Right cardiac atrium (tissue), 5 donors: ENCODE results near the gene CTNNBIP1. TPM values are rescaled to one million over a fixed set of nuclear protein-coding genes. Genes with fewer than 3 reads are reported as not detected.

Source experiments
- ATAC-seq, 2 donors: fragments of 200-7000 bp; cut with Tn5 transposase; one replicate each; pipeline versions ENCODE4 v1.8.0 to v1.9.1; 2020; ENCODE audit warnings: moderate library complexity in 2 of 2, mild to moderate bottlenecking in 1 of 2
- DNase-seq, 3 donors: peaks; one replicate each; pipeline ENCODE4 v3.0.0-alpha.2; 2020
- H3K27ac ChIP-seq: one replicate; pipeline ENCODE4 v1.5.1; 2013; ENCODE audit warnings: mild to moderate bottlenecking, low read length, control low read depth, moderate library complexity
- H3K27me3 ChIP-seq: one replicate; pipeline ENCODE4 v1.6.1; 2013; ENCODE audit not compliant: control insufficient read depth, insufficient read depth
- H3K4me1 ChIP-seq: one replicate; pipeline ENCODE4 v1.6.1; 2013; ENCODE audit warnings: low read length; ENCODE audit not compliant: control insufficient read depth, insufficient read depth
- H3K4me3 ChIP-seq: one replicate; pipeline ENCODE4 v1.5.1; 2013; ENCODE audit warnings: low read length, control low read depth
- H3K9me3 ChIP-seq: one replicate; pipeline ENCODE4 v1.6.1; 2013; ENCODE audit warnings: low read length; ENCODE audit not compliant: control insufficient read depth
- WGBS: extraction: QIAGEN DNeasy Blood & Tissue Kit; methylation state at CpG from one replicate; pipeline ENCODE4 v1.1.7; 2013; 5-methylcytosine and 5-hydroxymethylcytosine counted together
- intact Hi-C, 4 donors: fragments of 100-400 bp; cut with DNase I; formaldehyde crosslinking; loops; one replicate each; pipeline versions ENCODE4 v1.11.0 to v1.14.0; 2022 to 2023
- polyA plus RNA-seq: library from polyadenylated mRNA; stranded (reverse); fragments of 200-250 nt; gene quantifications from one replicate; pipeline ENCODE4 v1.2.3, GENCODE V29; 2013
- total RNA-seq, 4 donors: library from RNA; stranded (reverse); fragmentation: NEBNext Ultra II Directional; extraction: Animal tissue kit (Norgen Biotek cat#: 25700); gene quantifications; one replicate each; pipeline ENCODE4 v1.2.1, GENCODE V29; 2021
- donor health status: healthy with polysubstance abuse.
- donor health status: DM: no; HTN: yes; CAD: no.
- donor health status: DM: no; HTN: no; CAD: no.
- donor health status: DM: no; HTN: yes; CAD: no; lungs with severe emphysema.
- donor health status: DM: yes; HTN: yes; CAD: no.

The CTNNBIP1 gene
- total and polyA plus RNA-seq, 5 donors = 31.9 to 71.8 (median 52.7) TPM

GRCh38 chr1:9868244-9868590 lies 41.9 kb downstream of the CTNNBIP1 start:
- no peak overlapping the region for H3K4me3 ChIP-seq
- no peaks in the 10 kb centered on the region for H3K9me3 ChIP-seq
- 52% methylated on average over 3 of the region's 3 CpGs for WGBS
- ATAC-seq (no peak), DNase-seq (no peak)
- no peak overlapping the region for H3K27ac ChIP-seq
- no peaks in the 10 kb centered on the region for H3K4me1 ChIP-seq
- no peaks in the 10 kb centered on the region for H3K27me3 ChIP-seq
- intact Hi-C loops = loop anchor here (5.0 to 10.0 kb wide), 7 partner anchors 83 to 243 kb away; no protein-coding TSS in a partner anchor

GRCh38 chr1:9867408-9868243 lies 42.4 kb downstream of the CTNNBIP1 start:
- intact Hi-C loops = loop anchor here (2.0 to 10.0 kb wide), 8 partner anchors 83 to 243 kb away; no protein-coding TSS in a partner anchor
- H3K4me1 ChIP-seq = no peaks in the 10 kb centered on the region
- peak; percentile 77 to 93 (median 89) for DNase-seq
- H3K9me3 ChIP-seq = no peaks in the 10 kb centered on the region
- 52% methylated on average over 15 of the region's 15 CpGs for WGBS
- ATAC-seq = peak; percentile 80 to 88
- H3K27ac ChIP-seq = no peak overlapping the region
- no peaks in the 10 kb centered on the region for H3K27me3 ChIP-seq
- H3K4me3 ChIP-seq = no peak overlapping the region

- ATAC-seq (no peak), DNase-seq (no peak)
- intact Hi-C loops = loop anchor here (2.0 to 10.0 kb wide), 8 partner anchors 82 to 242 kb away; no protein-coding TSS in a partner anchor
- H3K27me3 ChIP-seq = no peaks in the 10 kb centered on the region
- no peak overlapping the region for H3K27ac ChIP-seq
- H3K9me3 ChIP-seq = no peaks in the 10 kb centered on the region
- no peak overlapping the region for H3K4me3 ChIP-seq
- WGBS = 87% methylated on average over 6 of the region's 6 CpGs
- H3K4me1 ChIP-seq = no peaks in the 10 kb centered on the region
Observed at GRCh38 chr1:9866836-9867235, 43.2 kb downstream of the CTNNBIP1 start.

- Histone ChIP-seq H3K27me3 (no peaks in the 10 kb centered on the region), H3K27ac (no peak overlapping the region), H3K4me1 (no peaks in the 10 kb centered on the region), H3K4me3 (no peak overlapping the region), H3K9me3 (no peaks in the 10 kb centered on the region)
- intact Hi-C loops = loop anchor here (2.0 to 10.0 kb wide), 8 partner anchors 81 to 241 kb away; no protein-coding TSS in a partner anchor
- no peak for DNase-seq
- 72% methylated on average over 2 of the region's 2 CpGs for WGBS
- no peak for ATAC-seq
Observed at GRCh38 chr1:9865724-9866123, 44.3 kb downstream of the CTNNBIP1 start.

GRCh38 chr1:9863371-9863770 lies 46.7 kb downstream of the CTNNBIP1 start:
- ATAC-seq (no peak), DNase-seq (peak in 1 of 3 donors; percentile 49)
- Histone ChIP-seq H3K4me3 (no peak overlapping the region), H3K27ac (no peak overlapping the region), H3K4me1 (no peaks in the 10 kb centered on the region), H3K27me3 (no peaks in the 10 kb centered on the region), H3K9me3 (no peaks in the 10 kb centered on the region)
- 78% methylated on average over 10 of the region's 10 CpGs for WGBS
- intact Hi-C loops = loop anchor here in 2 of 4 donors (10.0 kb wide), 3 partner anchors 79 to 239 kb away; no protein-coding TSS in a partner anchor

- no peaks in the 10 kb centered on the region for H3K4me1 ChIP-seq
- intact Hi-C loops = loop anchor here in 2 of 4 donors (10.0 kb wide), 3 partner anchors 77 to 237 kb away; no protein-coding TSS in a partner anchor
- no peak overlapping the region for H3K27ac ChIP-seq
- WGBS = 79% methylated on average over 8 of the region's 8 CpGs
- H3K9me3 ChIP-seq = no peaks in the 10 kb centered on the region
- DNase-seq (no peak), ATAC-seq (no peak)
- no peak overlapping the region for H3K4me3 ChIP-seq
- H3K27me3 ChIP-seq = no peaks in the 10 kb centered on the region
Observed at GRCh38 chr1:9861360-9861759, 48.7 kb downstream of the CTNNBIP1 start.

- ATAC-seq (no peak), DNase-seq (no peak)
- Histone ChIP-seq H3K27ac (no peak overlapping the region), H3K4me1 (no peaks in the 10 kb centered on the region), H3K27me3 (no peaks in the 10 kb centered on the region), H3K4me3 (no peak overlapping the region), H3K9me3 (no peaks in the 10 kb centered on the region)
- intact Hi-C loops = loop anchor here in 2 of 4 donors (10.0 kb wide), 3 partner anchors 76 to 236 kb away; no protein-coding TSS in a partner anchor
- 83% methylated on average over 5 of the region's 5 CpGs for WGBS
Observed at GRCh38 chr1:9860887-9861286, 49.2 kb downstream of the CTNNBIP1 start.

GRCh38 chr1:9859281-9860014 lies 50.6 kb downstream of the CTNNBIP1 start:
- no peak for ATAC-seq

GRCh38 chr1:9858293-9859035 lies 51.6 kb downstream of the CTNNBIP1 start:
- intact Hi-C loops = no loop called here
- 98% methylated on average over 6 of the region's 6 CpGs for WGBS
- Histone ChIP-seq H3K27me3 (no peaks in the 10 kb centered on the region), H3K9me3 (no peaks in the 10 kb centered on the region), H3K4me1 (no peaks in the 10 kb centered on the region), H3K4me3 (no peak overlapping the region), H3K27ac (no peak overlapping the region)
- ATAC-seq = no peak
- DNase-seq = no peak

More at GRCh38 chr1:9859281-9860014, 50.6 kb downstream of the CTNNBIP1 start:
- intact Hi-C loops = loop anchor here in 2 of 4 donors (10.0 kb wide), 3 partner anchors 75 to 235 kb away; no protein-coding TSS in a partner anchor
- no peak overlapping the region for H3K27ac ChIP-seq
- H3K27me3 ChIP-seq = no peaks in the 10 kb centered on the region
- no peaks in the 10 kb centered on the region for H3K4me1 ChIP-seq
- WGBS = 59% methylated on average over 5 of the region's 5 CpGs
- H3K4me3 ChIP-seq = no peak overlapping the region
- no peak for DNase-seq
- H3K9me3 ChIP-seq = no peaks in the 10 kb centered on the region

GRCh38 chr1:9855186-9855585 lies 54.9 kb downstream of the CTNNBIP1 start:
- ATAC-seq (no peak), DNase-seq (no peak)
- Histone ChIP-seq H3K9me3 (no peaks in the 10 kb centered on the region), H3K4me3 (no peak overlapping the region), H3K27ac (no peak overlapping the region), H3K4me1 (no peaks in the 10 kb centered on the region), H3K27me3 (no peaks in the 10 kb centered on the region)
- intact Hi-C loops = no loop called here
- WGBS = 79% methylated on average over 1 of the region's 1 CpG
